ENCODE results near the gene EIF2S2. TPM values are rescaled to one million over a fixed set of nuclear protein-coding genes. Genes with fewer than 3 reads are reported as not detected.

The EIF2S2 gene
- polyA plus RNA-seq, 3 donors, result 45.5 to 51.5 (median 46.1) TPM

DNA sequence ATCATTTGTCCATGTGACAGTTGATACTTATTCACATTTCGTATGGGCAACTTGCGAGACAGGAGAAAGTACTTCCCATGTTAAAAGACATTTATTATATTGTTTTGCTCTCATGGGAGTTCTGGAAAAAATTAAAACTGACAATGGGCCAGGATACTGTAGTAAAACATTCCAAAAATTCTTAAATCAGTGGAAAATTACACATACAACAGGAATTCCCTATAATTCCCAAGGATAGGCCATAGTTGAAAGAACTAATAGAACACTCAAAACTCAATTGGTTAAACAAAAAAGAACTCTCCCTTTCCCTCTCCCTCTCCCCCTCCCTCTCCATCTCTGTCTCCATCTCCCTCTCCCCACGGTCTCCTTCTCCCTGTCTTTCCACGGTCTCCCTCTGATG, 19.4 kb upstream of the EIF2S2 start:
- no peak for DNase-seq (ENCODE audit: extremely low read depth in 1 of 11, low read depth in 9 of 11, low spot score in 4 of 11)

DNA sequence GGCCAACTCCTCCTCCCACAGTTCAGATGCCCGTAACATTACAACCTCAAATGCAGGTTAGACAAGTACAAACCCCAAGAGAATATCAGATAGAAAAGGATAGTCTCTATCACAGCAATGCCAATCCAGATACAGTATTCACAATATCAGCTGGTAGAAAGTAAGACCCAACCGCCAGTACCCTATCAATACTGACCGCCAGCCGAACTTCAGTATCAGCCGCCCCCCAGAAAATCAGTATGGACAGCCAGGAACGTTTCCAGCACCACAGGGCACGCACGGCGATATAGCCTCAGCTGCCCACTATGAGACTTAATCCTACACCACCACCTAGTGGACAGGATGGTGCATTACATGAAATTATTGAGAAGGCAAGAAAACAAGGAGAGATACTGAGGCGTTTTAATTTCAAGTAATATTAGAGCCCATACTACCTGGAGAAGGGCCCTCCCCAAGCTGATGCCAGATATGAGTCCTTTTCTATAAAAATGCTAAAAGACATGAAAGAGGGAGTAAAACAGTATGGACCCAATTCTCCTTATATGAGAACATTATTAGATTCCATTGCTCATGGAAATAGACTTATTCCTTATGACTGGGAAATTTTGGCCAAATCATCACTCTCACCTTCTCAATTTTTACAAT, 17.6 kb upstream of the EIF2S2 start:
- peak; percentile 47 to 78 (median 63) for DNase-seq (ENCODE audit: extremely low read depth in 1 of 11, low read depth in 9 of 11, low spot score in 4 of 11)

DNA sequence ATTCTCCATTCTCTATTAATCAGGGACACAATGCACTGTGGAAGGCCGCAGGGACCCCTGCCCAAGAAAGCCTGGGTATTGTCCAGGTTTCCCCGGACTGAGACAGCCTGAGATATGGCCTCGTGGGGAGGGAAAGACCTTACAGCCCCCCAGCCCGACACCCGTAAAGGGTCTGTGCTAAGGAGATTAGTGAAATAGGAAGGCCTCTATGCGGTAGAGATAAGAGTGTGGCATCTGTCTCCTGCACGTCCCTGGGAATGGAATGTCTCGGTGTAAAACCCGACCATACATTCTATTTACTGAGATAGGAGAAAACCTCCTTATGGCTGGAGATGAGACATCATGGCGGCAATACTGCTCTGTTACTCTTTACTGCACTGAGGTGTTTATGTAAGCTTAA, 15.7 kb upstream of the EIF2S2 start:
- DNase-seq (ENCODE audit: extremely low read depth in 1 of 11, low read depth in 9 of 11, low spot score in 4 of 11), result no peak

DNA sequence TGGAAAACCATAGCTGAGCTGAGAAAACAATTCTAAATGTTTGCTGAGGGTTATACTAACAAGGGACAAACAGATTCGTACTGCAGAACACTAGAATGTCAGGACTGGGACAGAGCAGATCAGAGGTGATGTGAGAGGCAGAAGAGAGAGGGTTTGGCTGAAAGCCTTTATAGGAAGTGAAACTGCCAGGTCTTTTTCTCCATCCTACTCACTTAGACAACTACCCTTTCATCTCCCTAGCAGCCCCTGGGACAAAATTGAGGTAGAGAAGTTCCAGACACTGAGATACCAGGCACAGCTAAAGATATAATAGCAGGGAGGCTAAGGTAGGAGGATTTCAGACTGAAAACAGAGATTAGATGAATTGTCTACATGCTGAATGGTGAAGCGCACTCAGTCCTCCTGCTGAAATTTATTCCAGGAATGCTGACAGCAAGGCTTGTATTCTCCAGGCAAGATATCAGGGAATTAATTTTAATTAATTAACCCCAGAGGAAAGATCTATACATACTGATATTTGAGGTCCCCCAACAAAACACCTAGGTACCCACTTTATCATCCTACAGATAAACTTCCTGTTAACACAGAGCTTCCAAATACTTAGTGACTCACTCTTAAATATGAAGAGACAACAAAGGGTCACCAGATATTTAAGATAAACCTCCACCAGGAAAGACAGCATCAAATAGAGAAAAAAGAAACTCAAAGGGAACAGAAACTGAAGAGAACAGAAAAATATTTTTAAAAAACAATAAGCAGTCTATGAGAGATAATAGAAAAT, 12.6 kb upstream of the EIF2S2 start:
- no peak for DNase-seq (ENCODE audit: extremely low read depth in 1 of 11, low read depth in 9 of 11, low spot score in 4 of 11)

DNA sequence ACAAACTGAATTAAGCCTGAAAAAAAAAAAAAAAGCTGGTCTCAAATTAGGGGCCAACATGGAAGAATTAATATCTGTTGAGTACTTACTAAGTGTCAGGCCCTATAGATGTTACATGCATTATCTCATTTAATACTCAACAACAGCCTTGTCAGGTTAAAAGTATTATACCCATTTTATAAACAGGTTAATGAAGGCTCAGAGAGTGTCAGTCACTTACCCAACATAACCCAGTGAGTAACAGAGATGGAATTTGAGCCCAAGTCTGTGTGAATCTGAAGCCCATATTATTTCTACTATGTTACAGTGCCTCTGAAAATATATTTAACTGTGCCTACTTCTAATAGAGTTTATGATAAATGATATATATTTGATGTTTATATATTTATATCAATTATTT, 11.3 kb upstream of the EIF2S2 start:
- no peak for DNase-seq (ENCODE audit: extremely low read depth in 1 of 11, low read depth in 9 of 11, low spot score in 4 of 11)

DNA sequence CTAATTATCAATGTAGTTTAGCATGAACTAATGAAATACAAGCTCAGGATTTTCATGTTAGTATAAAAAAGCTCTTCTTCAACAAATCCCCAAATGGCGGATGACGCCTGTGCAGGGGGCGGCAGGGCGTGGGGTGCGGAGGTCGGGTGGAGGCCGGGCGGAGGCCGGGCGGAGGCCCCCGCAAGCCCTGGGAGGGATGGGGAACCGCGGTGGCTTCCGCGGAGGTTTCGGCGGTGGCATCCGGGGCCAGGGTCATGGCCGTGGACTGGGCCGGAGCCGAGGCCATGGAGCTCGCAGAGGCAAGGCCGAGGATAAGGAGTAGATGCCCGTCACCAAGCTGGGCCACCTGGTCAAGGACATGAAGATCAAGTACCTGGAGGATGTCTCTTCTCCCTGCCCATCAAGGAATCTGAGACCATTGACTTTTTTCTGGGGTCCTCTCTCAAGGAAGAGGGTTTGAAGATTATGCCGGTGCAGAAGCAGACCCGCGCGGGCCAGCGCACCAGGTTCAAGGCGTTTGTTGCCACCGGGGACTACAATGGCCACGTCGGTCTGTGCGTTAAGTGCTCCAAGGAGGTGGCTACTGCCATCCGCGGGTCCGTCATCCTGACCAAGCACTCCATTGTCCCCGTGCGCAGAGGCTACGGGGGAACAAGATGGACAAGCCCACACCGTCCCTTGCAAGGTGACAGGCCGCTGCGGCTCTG, 10.4 kb upstream of the EIF2S2 start:
- no peak for DNase-seq (ENCODE audit: extremely low read depth in 1 of 11, low read depth in 9 of 11, low spot score in 4 of 11)

DNA sequence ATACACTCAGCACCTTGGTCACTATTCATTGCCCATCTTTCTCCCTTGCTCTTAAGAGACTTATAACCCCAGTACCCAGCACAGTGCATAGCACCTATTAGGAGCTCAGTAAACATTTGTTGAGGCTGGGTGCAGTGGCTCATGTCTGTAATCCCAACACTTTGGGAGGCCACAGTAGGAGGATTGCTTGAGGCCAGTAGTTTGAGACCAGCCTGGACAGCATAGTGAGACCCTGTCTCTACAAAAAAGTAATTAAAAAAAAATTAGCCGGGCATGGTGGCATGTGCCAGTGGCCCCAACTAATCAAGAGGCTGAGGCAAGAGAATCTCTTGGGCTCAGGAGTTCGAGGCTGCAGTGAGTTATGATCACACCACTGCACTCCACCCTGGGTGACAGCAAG, 8.2 kb upstream of the EIF2S2 start:
- no peak for DNase-seq (ENCODE audit: extremely low read depth in 1 of 11, low read depth in 9 of 11, low spot score in 4 of 11)

DNA sequence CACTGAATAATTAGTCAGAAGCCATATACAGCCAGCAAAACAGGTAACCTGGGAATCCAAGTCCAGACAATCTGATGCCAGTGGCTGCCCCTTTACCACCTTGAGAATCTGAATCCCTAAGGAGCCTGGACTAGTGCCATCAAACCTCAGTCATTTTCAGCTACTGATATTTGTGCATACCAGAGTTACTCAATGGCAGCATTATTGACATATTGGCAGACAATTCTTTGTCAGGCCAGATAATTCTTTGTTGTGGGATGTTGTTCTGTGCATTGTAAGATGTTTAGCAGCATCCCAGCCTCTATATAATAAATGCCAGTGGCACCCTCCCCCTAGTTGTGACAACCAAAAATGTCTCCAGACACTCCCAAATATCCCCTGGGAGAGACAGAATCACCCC, 3.2 kb upstream of the EIF2S2 start:
- no peak for DNase-seq (ENCODE audit: extremely low read depth in 1 of 11, low read depth in 9 of 11, low spot score in 4 of 11)

DNA sequence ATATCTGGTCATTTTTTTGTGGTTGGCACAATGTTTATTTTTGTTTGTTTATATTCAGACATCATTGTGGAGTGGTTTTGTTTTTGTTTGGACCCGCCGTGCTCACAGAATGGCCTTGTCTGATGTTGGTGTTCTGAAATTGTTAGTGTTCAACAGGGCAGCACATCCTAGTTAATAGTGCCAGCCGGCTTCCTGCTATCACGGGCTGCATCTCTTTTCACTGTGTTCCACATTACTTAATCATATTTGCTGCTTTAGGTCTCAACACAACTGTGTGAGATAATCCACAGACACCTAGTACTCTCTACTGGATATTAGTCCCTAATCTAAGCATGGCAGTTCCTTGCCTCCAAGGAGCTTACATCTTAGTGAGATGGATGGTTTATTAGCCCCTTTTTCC, 2.8 kb upstream of the EIF2S2 start:
- no peak for DNase-seq (ENCODE audit: extremely low read depth in 1 of 11, low read depth in 9 of 11, low spot score in 4 of 11)

DNA sequence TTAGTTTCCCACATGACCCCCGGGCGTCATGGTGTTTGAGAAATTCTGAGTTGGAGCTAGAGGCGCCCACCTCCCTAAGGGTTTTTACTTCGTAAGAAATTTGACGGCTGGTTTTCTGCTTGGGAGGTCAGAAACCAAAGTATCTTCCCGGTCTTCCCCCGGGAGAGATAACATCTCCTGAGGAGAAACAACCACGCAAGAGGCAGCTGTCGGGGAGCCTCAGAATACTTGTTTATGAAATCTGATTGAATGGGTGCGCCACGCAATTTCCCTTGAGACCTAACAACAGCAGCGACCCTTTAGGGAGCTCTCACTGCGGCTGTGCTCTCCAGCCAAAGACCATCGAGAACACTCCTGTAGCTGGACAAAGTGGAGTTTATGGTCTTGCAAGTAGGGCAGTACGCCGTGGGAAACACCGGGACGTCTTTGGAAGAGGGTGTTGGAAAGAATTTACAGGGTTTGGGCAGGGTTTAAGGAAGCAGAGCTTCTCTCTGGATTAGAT, 608 bp upstream of the EIF2S2 start:
- DNase-seq (ENCODE audit: extremely low read depth in 1 of 11, low read depth in 9 of 11, low spot score in 4 of 11), result peak in 5 of 11 donors; percentile 13 to 36 (median 31)

DNA sequence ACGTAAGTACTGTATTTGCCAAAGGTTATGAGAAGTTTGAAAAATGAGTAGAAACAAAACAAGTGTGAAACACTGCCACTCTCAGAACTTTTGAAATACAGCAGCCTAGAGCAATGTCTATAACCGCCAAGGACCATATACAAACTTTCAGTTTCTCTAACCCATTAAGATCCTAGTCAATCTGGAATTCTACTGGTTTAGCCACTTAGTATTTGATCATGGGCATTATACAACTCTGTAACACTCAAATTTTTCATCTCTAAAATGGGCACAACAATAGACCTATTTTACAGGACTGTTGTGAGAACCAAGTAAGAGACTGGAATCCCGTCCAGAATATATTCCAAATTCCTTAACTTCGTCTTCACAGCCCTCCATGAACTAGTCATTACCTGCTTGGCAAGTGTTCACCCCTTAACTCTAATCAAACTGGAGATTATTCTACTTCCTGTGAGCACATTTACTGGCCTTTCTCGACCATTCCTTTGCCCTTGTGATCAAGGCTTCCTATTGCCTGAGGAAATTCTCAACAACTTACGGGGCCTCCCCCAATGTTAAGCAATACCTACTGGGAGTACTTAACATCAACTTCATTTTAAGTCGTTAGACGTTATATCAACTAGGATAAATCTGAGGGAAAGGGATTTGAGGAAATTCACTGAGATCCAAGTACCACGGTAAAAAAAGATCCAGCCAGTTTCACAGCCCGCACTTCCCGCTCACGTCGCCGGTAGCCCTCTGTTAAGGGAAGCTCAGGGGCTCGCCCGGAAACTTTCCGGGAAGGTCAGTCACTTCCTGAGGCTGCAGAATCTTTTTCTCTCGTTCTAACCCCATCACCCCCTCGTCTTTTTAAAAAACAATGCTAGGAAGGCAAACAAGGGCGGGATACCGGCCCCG, 1.1 kb downstream of the EIF2S2 start:
- peak in 9 of 11 donors; percentile 9 to 33 (median 12) for DNase-seq (ENCODE audit: extremely low read depth in 1 of 11, low read depth in 9 of 11, low spot score in 4 of 11)

DNA sequence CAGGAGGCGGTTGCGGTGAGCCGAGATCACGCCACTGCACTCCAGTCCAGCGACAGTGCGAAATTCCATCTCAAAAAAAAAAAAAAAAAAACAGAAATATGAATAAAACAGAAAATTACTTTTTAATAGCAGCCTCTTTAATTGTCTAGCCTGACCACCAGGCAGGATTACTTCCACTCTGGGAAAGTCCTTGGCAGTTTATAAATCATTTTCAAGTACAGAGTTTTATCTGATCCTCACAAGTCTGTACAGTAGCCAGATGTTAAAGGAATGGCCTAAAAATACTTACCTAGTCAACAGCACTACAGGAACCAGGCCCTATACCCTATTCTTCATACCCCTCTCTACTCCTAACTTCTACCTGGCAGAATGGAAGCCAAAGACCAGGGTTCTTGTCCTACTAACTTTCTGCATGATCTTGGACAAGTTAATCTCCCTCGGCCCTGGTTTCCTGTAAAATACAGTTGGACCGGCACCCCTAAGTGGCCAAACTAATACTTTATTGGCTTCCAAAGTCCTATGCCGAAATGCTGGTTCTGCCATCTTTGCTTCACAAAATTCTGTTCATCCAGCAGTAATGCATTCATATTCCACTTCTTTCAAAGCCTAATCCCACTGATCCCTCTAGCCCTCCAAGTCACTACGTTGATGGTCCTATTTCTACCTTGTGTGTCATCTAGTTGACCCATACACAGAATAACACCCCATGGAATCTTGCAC, 1.9 kb downstream of the EIF2S2 start:
- DNase-seq (ENCODE audit: extremely low read depth in 1 of 11, low read depth in 9 of 11, low spot score in 4 of 11), result no peak

DNA sequence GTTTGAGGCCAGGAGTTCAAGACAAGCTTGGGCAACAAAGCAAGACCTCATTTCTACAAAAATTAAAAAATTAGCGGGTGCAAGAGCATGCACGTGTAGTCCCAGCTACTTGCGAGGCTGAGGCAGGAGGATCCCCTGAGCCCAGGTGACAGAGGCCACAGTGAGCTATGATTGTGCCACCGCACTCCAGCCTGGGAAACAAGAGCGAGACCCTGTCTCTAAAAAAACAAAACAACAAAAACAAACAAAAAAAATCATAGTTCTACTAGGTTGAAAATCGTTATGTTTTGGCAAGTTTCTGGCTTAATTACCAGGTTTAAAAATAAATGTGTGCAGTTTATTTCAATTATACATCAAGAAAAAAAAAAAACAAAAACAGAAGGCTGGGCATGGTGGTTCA, 2.6 kb downstream of the EIF2S2 start:
- no peak for DNase-seq (ENCODE audit: extremely low read depth in 1 of 11, low read depth in 9 of 11, low spot score in 4 of 11)

DNA sequence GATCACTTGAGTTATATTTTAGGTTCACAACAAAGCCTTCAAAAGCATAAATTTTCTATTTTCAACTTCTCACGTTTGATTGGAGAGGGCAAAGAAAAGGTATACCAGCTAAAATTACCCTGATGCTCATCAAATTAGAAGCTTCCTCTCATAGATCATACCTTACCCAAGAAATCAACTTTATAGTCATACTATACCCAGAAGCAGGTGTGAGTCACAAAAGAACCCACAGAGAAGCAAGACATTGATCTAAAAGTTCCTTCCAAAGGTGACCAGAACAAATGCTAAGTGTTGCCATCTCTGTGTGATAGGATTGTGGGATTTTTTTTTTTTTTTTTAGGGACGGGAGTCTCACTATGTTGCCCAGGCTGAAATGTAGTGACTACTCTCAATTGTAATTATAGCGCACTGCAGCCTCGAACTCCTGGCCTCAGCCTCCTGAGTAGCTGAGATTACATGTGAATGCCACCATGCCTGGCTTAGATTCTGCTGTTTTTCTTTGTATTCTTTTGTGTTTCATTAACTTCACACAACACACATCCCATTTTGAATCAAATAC, 3.3 kb downstream of the EIF2S2 start:
- no peak for DNase-seq (ENCODE audit: extremely low read depth in 1 of 11, low read depth in 9 of 11, low spot score in 4 of 11)

DNA sequence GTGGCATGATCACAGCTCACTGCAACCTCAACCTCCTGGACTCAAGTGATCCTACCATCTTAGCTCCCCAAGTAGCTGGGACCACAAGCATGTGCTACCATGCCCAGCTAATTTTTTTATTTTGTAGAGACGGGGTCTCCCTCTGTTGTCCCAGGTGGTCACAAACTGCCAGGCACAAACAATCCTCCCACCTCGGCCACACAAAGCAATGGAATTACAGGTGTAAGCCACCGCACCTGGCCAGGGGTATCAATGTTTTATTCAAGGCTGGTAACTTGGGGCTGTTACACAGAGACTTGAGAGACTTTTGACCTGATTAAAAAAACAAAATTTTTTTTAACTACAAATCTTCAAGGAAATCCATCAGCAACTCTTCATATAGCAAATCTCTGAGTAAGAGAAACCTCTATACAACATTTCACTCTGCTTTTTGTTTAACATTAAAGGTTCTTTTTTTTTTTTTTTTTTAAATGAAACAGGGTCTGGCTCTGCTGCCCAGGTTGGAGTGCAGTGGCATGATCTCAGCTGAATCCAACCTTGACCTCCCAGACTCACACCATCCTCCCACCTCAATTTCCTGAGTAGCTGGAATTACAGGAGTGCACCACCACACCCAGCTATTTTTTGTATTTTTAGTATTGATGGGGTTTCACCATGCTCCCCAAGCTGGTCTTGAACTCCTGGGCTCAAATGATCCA, 5.9 kb downstream of the EIF2S2 start:
- no peak for DNase-seq (ENCODE audit: extremely low read depth in 1 of 11, low read depth in 9 of 11, low spot score in 4 of 11)

DNA sequence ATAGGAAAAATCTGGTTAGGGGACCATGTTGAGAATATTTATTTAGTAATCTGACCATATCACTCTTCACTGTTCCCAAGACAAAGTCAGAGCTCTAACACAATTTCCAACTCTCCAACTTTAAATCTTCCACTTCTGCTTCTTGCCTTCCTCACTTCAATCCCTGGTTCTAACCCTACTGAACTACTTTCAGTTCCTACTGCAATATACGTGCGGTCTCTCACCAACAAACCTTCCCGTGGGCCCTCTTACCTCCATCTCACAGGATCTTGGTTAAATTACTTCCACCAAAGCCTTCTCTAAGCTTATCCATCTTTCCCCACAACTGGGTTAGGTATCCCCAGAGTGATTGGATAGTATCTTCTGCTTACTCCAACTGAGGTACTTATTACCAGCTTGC, 8.0 kb downstream of the EIF2S2 start:
- no peak for DNase-seq (ENCODE audit: extremely low read depth in 1 of 11, low read depth in 9 of 11, low spot score in 4 of 11)

DNA sequence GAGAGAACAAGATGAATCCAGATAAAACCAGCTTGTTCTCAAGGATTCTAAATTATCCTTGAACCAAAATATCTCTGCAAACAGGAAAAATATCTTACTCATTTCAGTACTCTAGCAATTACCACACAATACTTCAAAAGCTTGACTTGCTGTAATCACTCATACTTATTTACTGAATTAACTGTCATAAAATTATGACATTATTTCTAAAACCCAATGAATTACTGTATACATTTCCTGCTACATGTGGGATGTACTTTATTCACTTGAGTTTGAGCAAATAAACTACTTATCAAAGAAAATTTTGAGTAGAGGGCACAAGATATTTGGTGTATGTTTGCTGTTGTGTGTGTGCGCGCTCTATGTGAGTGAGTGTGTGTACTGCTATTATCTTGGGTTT, 9.7 kb downstream of the EIF2S2 start:
- no peak for DNase-seq (ENCODE audit: extremely low read depth in 1 of 11, low read depth in 9 of 11, low spot score in 4 of 11)

DNA sequence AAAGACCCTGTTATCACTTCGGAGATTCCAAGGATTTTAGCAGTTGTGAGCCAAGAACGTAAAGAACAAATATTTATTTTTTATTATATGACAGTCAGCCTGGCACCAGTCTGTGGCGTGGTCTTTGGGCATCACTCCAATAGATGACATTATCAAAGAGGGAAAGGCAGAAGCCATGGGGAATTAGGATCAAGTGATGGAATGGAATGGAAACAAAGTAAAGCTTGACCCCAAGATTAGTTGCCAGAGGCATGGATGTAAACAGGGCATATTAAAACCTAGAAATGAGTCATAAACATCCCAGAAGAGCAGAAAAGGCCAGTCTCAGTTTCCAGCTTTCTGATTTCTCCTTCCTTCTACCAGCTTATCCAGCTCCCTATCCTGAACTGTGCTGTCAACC, 11.5 kb downstream of the EIF2S2 start:
- no peak for DNase-seq (ENCODE audit: extremely low read depth in 1 of 11, low read depth in 9 of 11, low spot score in 4 of 11)

Data from renal cortex interstitium (tissue), 11 donors.